DND-41 (cell line): ENCODE results near the gene CAPSL.

Source experiments
- ATAC-seq: fragments of 200-7000 bp; cut with Tn5 transposase; 3 replicates; pipeline ENCODE4 v1.9.1; 2021; ENCODE audit warnings: low read depth; ENCODE audit not compliant: insufficient read depth
- DNase-seq: peaks from one replicate; pipeline ENCODE4 v3.0.0-alpha.2; 2020
- H2AFZ ChIP-seq: 2 replicates; pipeline ENCODE4 v1.6.0; 2012; ENCODE audit warnings: low read depth, low read length
- H3K27ac ChIP-seq: 2 replicates; pipeline ENCODE4 v1.5.1; 2012; ENCODE audit warnings: low read length, inconsistent platforms
- H3K27me3 ChIP-seq: fragments of 200-600 bp; sonication (generic); 2 replicates; pipeline ENCODE4 v1.6.0; 2012; ENCODE audit warnings: low read length, mild to moderate bottlenecking, inconsistent platforms; ENCODE audit not compliant: insufficient read depth, poor library complexity
- H3K36me3 ChIP-seq: 2 replicates; pipeline ENCODE4 v1.5.1; 2012; ENCODE audit warnings: low read length, inconsistent platforms; ENCODE audit not compliant: insufficient read depth
- H3K4me1 ChIP-seq: 2 replicates; pipeline ENCODE4 v1.5.1; 2012; ENCODE audit warnings: mild to moderate bottlenecking, low read length; ENCODE audit not compliant: insufficient read depth
- H3K4me2 ChIP-seq: 2 replicates; pipeline ENCODE4 v1.6.0; 2012; ENCODE audit warnings: mild to moderate bottlenecking, moderate library complexity, low read length, inconsistent platforms; ENCODE audit not compliant: insufficient read depth
- H3K4me3 ChIP-seq, 2 experiments: fragments of 200-600 bp in 1 of 2; shearing (Covaris generic) in 1 of 2; 2 replicates each; pipeline ENCODE4 v1.5.1; 2012 to 2016; ENCODE audit warnings: inconsistent platforms in 2 of 2, low read length in 2 of 2, mild to moderate bottlenecking in 2 of 2, low read depth in 1 of 2, moderate library complexity in 1 of 2
- H3K79me2 ChIP-seq: 2 replicates; pipeline ENCODE4 v1.6.0; 2012; ENCODE audit warnings: low read length, inconsistent platforms; ENCODE audit not compliant: insufficient read depth
- H3K9ac ChIP-seq: 2 replicates; pipeline ENCODE4 v1.6.0; 2012; ENCODE audit warnings: low read depth, mild to moderate bottlenecking, inconsistent platforms, low read length, moderate library complexity
- H3K9me3 ChIP-seq: 2 replicates; pipeline ENCODE4 v1.5.1; 2012; ENCODE audit warnings: low read length, moderate library complexity, mild to moderate bottlenecking, inconsistent platforms; ENCODE audit not compliant: insufficient read depth, severe bottlenecking
- H4K20me1 ChIP-seq: 2 replicates; pipeline ENCODE4 v1.6.0; 2012; ENCODE audit warnings: low read length; ENCODE audit not compliant: insufficient read depth
- CTCF ChIP-seq: IDR thresholded peaks from 2 replicates; pipeline ENCODE4 v1.5.1; 2012; ENCODE audit warnings: borderline replicate concordance, low read length, moderate library complexity, mild to moderate bottlenecking; ENCODE audit not compliant: poor library complexity, severe bottlenecking; ENCODE audit errors: extremely low read depth
- EZH2 ChIP-seq: IDR thresholded peaks from 3 replicates; pipeline ENCODE4 v1.6.1; 2012; ENCODE audit warnings: borderline replicate concordance, low read depth, mild to moderate bottlenecking, moderate library complexity, low read length, inconsistent platforms; ENCODE audit not compliant: severe bottlenecking

Gene CAPSL

GRCh38 chr5:35862126-35862525 is 76.3 kb downstream of the CAPSL start:
- peak overlapping the region; percentile 73 to 88; a peak in 3 of 4 replicates for H3K4me3 ChIP-seq
- peaks cover 90% of the 10 kb centered on the region for H3K36me3 ChIP-seq
- no peak for ATAC-seq
- peak overlapping the region; percentile 65 for H3K4me2 ChIP-seq
- peaks cover 73% of the 10 kb centered on the region for H3K4me1 ChIP-seq
- H2AFZ ChIP-seq: no peak overlapping the region
- peak overlapping the region; percentile 99 for H3K27ac ChIP-seq
- peak overlapping the region; percentile 70 for H3K9ac ChIP-seq
- DNase-seq: no peak
- TF ChIP-seq CTCF: no peak
- no peak for TF ChIP-seq EZH2
- H3K79me2 ChIP-seq: peaks cover 100% of the 10 kb centered on the region
- peaks cover 2% of the 10 kb centered on the region; the same call in 1 of the 2 replicates for H4K20me1 ChIP-seq
- no peaks in the 10 kb centered on the region for H3K9me3 ChIP-seq
- no peaks in the 10 kb centered on the region for H3K27me3 ChIP-seq

GRCh38 chr5:35861718-35862117 is 76.7 kb downstream of the CAPSL start:
- peaks cover 100% of the 10 kb centered on the region for H3K79me2 ChIP-seq

GRCh38 chr5:35860686-35861085 is 77.7 kb downstream of the CAPSL start:
- H4K20me1 ChIP-seq: peaks cover under 1% of the 10 kb centered on the region; the same call in 1 of the 2 replicates
- peak overlapping the region; percentile 70 for H3K9ac ChIP-seq
- peak overlapping the region; percentile 65 for H3K4me2 ChIP-seq
- DNase-seq (no peak), ATAC-seq (no peak)
- H3K79me2 ChIP-seq: peaks cover 100% of the 10 kb centered on the region
- H2AFZ ChIP-seq: no peak overlapping the region
- H3K36me3 ChIP-seq: peaks cover 76% of the 10 kb centered on the region
- H3K27ac ChIP-seq: peak overlapping the region; percentile 99
- H3K4me3 ChIP-seq: peak overlapping the region; percentile 73 to 88; a peak in 3 of 4 replicates
- no peaks in the 10 kb centered on the region for H3K9me3 ChIP-seq
- H3K4me1 ChIP-seq: peaks cover 69% of the 10 kb centered on the region
- no peak for TF ChIP-seq CTCF
- TF ChIP-seq EZH2: no peak
- no peaks in the 10 kb centered on the region for H3K27me3 ChIP-seq

More at GRCh38 chr5:35861718-35862117, 76.7 kb downstream of the CAPSL start:
- Histone ChIP-seq H3K4me1 (peaks cover 69% of the 10 kb centered on the region), H3K27me3 (no peaks in the 10 kb centered on the region), H3K9ac (peak overlapping the region; percentile 70), H3K9me3 (no peaks in the 10 kb centered on the region), H4K20me1 (peaks cover 2% of the 10 kb centered on the region; the same call in 1 of the 2 replicates), H3K27ac (peak overlapping the region; percentile 99), H3K36me3 (peaks cover 86% of the 10 kb centered on the region), H2AFZ (no peak overlapping the region), H3K4me3 (peak overlapping the region; percentile 73 to 88; a peak in 3 of 4 replicates), H3K4me2 (peak overlapping the region; percentile 65)
- TF ChIP-seq CTCF (no peak), EZH2 (no peak)
- ATAC-seq: no peak
- no peak for DNase-seq
